NCI-H2171 treated with DMSO at 0.1 percent for 48 hours (cell line): ENCODE data around the gene SOBP.

Experiments used
- DNase-seq: peaks from one replicate; lab custom pipeline; 2025; lab: John Stamatoyannopoulos, UW

Gene SOBP

GRCh38 chr6:107587451-107587850 is 97.5 kb downstream of the SOBP start:
- DNase-seq: no peak

GRCh38 chr6:107589199-107589598 is 99.3 kb downstream of the SOBP start:
- no peak for DNase-seq

DNA sequence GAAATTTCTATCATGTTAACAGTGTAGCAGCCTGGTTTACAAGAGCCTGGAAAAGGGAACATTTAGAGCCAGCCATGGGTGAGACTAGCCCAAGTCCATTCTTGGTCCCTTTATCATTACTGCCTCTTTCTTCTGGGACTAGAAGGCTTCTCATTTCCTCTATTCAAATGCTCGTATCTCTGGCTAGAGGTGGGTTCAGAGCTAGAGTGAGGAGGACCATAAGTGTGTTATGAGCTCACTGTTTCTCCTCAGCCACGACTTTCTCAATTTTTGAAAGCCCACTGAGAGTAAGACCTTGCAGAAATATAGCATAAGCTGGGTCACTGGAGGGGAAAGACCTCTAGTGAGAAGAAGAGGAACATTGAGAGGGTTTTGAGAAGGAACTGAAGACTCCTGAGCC is 100.0 kb downstream of the SOBP start:
- no peak for DNase-seq

GRCh38 chr6:107590378-107590777 is 100.5 kb downstream of the SOBP start:
- DNase-seq: no peak

DNA sequence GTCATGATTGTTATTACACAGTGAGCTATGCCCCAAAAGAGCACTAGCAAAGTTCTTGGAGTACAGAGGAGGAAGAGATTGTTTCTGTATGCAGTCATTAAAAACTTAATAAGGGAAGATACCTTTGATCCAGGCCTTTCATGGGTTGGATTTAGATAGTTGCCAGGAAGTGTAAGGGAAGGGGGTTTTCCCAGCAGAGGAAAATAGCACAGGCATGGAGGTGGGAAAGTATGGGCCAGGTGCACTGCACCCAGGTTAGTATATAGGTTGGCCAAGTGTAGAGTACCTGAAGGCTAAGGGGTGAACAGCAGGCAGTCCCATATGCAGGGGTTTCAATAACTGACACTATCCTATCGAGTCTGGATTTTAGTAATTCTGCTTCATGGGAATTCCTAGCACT is 101.4 kb downstream of the SOBP start:
- no peak for DNase-seq

GRCh38 chr6:107592806-107593205 is 102.9 kb downstream of the SOBP start:
- DNase-seq: peak; percentile 40

GRCh38 chr6:107594736-107595135 is 104.8 kb downstream of the SOBP start:
- no peak for DNase-seq

- no peak for DNase-seq
Observed at GRCh38 chr6:107598091-107598490, 108.2 kb downstream of the SOBP start.

GRCh38 chr6:107599043-107599442 is 109.1 kb downstream of the SOBP start:
- no peak for DNase-seq

DNA sequence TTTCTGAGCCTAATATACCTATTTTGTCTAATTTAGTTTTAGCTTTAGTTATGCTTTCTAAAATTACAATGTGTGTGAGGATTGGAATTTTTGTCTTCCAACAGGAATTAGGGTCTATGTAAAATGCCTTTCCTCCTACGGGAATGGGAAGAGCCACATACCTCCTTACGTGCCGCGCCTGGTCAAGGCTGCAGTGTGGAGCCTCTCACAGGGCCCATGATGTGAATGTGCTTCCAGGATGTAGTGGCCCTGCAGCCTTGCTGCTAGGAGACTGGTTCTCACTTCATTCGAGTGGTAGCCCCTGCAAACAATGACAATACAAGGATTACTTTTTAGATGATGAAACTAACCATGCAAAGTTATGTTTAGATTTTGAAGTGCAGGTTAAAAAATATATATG is 110.2 kb downstream of the SOBP start:
- no peak for DNase-seq

DNA sequence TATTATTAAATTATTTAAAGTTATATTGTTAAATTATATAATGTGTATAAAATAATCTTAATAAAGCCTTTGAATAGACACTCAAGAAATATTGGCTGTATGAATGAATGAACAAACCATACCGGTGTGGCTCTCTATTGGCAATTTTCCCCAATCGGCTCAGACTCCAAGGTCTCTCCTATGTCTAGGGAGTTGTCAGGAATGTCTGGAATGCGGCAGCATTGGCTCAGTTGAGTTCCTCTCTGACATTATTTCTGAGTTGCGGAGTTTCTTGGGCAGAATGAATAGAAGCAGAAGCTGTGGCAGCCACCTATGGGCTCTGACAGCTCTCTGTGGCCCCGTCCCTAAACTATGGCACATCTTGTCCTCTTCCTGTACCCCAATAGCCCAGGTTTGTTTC is 111.0 kb downstream of the SOBP start:
- no peak for DNase-seq

GRCh38 chr6:107601406-107601805 is 111.5 kb downstream of the SOBP start:
- DNase-seq: no peak

GRCh38 chr6:107602321-107603005 is 112.5 kb downstream of the SOBP start:
- DNase-seq: no peak

DNA sequence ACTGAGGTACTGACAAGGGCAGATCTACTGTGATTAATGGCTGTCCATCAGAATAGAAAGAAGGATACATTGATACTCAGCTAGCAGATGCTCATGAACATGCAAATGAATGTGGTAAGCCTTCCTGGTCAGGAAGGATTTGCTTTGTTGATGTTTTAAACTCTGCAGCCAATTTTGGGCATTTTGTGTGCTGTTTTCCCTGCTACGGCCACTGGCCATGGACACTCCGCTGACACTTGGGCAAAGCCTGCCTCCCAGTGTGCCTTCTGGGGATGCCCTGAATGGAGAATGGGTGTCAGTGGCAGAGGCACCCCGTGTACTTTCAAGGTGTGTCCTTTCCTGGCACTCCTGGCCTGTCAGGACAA is 113.1 kb downstream of the SOBP start:
- DNase-seq: no peak

DNA sequence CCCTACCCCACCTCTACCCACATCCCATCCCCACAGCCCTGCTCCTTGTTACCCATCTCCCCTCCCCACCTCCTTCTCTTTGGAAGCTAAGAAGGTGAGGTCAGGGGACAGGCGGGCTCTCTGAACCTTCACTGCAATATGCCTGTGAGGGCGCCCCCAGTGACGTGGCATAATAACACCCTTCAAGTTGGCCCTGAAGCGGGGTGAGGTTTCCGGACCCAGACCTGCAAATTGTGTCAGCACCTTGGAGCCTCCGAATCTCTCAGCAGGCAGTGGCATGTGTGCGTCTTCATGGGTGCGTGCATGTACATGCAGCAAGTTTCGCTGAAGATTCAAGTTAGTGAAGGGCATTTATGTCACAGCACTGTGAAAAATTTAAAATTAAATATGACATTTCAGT is 114.6 kb downstream of the SOBP start:
- no peak for DNase-seq

DNA sequence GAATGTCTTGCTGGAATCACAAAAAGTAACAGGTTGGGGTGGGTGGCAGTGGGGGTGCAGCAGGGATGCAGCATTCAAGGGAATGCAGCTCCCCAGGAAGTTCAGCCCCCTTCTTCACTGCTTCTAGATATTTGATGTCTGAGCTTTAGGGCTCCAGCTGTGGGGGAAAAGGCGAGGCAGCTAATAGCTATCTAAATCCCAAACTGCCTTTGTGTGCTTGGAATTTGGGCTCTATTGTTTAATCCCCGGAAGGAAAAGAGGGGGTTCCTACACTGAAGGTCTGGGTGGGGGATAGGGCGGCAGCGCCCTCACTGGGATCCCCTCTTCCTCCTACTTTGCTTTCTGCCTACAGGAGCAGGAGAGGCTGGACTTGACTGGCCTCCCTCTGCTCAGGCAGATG is 116.5 kb downstream of the SOBP start:
- no peak for DNase-seq

- DNase-seq: no peak
Observed at GRCh38 chr6:107607116-107607515, 117.2 kb downstream of the SOBP start.

- DNase-seq: no peak
Observed at GRCh38 chr6:107611094-107611810, 121.3 kb downstream of the SOBP start.

GRCh38 chr6:107612762-107613415 is 123.0 kb downstream of the SOBP start:
- no peak for DNase-seq

DNA sequence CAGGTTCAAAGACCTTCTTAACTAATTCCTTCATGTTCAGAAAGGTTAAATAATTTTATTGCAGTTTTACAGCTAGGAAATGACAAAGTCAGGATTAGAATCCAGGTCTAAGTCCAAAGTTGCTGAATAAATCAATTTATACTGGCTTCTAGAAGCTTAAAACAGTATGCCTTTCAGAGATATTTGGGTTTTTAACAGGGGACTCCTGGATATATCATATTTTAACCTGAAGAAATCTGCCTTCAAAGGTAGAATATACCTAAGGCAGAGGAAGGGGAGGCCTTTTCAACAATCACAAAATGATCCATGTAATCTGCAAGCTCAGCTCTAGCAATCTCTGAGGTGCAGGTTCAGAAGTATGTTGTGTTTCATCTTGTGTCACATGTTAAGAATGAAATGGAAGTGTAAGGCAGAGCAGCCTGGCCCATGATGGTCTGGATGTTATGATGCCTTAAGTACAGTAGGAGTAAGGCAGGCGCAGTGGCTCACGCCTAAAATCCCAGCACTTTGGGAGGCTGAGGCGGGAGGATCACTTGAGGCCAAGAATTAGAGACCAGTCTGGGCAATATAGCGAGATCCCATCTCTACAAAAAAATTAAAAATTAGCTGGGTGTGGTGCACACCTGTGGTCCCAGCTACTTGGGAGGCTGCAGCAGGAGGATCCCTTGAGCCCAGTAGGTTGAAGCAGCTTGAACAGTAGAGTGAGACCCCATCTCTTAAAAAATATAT is 123.9 kb downstream of the SOBP start:
- DNase-seq: no peak

DNA sequence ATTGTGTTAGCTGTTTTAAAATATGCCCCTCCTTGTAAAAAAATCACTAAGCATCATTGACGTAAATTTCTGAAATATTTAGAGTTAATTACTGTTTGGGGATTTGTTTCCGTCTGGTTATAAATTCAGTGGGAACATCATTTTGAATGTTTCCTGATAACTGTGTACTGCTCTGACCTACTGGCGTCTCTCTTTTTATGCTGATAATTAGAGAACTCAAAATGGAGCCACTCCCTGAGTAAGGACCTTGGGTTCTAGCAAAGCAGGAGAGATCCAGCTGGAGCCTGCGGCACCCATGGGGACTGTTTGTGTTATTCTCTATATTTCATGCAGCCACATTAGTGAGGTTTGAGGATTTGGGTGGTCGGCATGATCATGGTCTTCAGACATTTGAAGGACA is 124.9 kb downstream of the SOBP start:
- DNase-seq: no peak

- DNase-seq: no peak
Observed at GRCh38 chr6:107616775-107617174, 126.9 kb downstream of the SOBP start.
